Tibial nerve (tissue), 4 donors: ENCODE data around the gene IGF1R. TPM values are rescaled to one million over a fixed set of nuclear protein-coding genes. Genes with fewer than 3 reads are reported as not detected.

ENCODE experiments used
- DNase-seq, 2 donors: peaks; one replicate each; pipeline ENCODE4 v3.0.0-alpha.2; 2019; ENCODE audit warnings: low spot score in 2 of 2
- H3K27ac ChIP-seq, 4 donors: fragments of 200-600 bp; sonication (generic) in 3 of 4; one replicate each; pipeline ENCODE4 v1.5.1; 2017 to 2019; ENCODE audit warnings: mild to moderate bottlenecking in 1 of 4
- H3K27me3 ChIP-seq, 2 donors: fragments of 200-600 bp; sonication (generic) in 1 of 2; one replicate each; pipeline versions ENCODE4 v1.5.1 to v1.6.0; 2017 to 2019
- H3K36me3 ChIP-seq, 3 donors: fragments of 200-600 bp; sonication (generic); one replicate each; pipeline ENCODE4 v1.5.1; 2018 to 2019
- H3K4me1 ChIP-seq, 4 donors: fragments of 200-600 bp; sonication (generic) in 3 of 4; one replicate each; pipeline ENCODE4 v1.5.1; 2017 to 2019
- H3K4me3 ChIP-seq, 4 donors: fragments of 200-600 bp; sonication (generic) in 3 of 4; one replicate each; pipeline ENCODE4 v1.5.1; 2017 to 2019; ENCODE audit warnings: mild to moderate bottlenecking in 1 of 4, moderate library complexity in 1 of 4
- H3K9me3 ChIP-seq, 4 donors: fragments of 200-600 bp; sonication (generic) in 3 of 4; one replicate each; pipeline ENCODE4 v1.5.1; 2017 to 2019
- EP300 ChIP-seq, 2 donors: sonication (generic); formaldehyde crosslinking; IDR thresholded peaks; one replicate each; pipeline ENCODE4 v1.6.1; 2017; ENCODE audit warnings: antibody characterized with exemption in 2 of 2, mild to moderate bottlenecking in 1 of 2
- POLR2A ChIP-seq, 2 donors: fragments of 450-650 bp; IDR thresholded peaks; one replicate each; pipeline ENCODE4 v1.6.1; 2017; ENCODE audit warnings: antibody characterized with exemption in 2 of 2, mild to moderate bottlenecking in 2 of 2, moderate library complexity in 2 of 2
- WGBS, 2 donors: methylation state at CpG; one replicate each; pipeline ENCODE4 v1.1.5; 2018; 5-methylcytosine and 5-hydroxymethylcytosine counted together
- total RNA-seq, 4 donors: library from RNA; depleted of rRNA; stranded (reverse); fragments of >200 nt; gene quantifications; one replicate each; pipeline ENCODE4 v1.1.0, GENCODE V29; 2016
- TF ChIP-seq, protein P1 (sequence below), 5 experiments: fragments of 200-600 bp in 3 of 5; fragments of 450-650 bp in 2 of 5; sonication (generic) in 3 of 5; IDR thresholded peaks; one replicate each; pipeline ENCODE4 v1.5.1; 2016 to 2019; ENCODE audit warnings: antibody characterized with exemption in 5 of 5, mild to moderate bottlenecking in 3 of 5, moderate library complexity in 2 of 5

Gene IGF1R
- total RNA-seq, 4 donors from 2014 or later, result 82.5 to 164 (median 111) TPM

GRCh38 chr15:98648654-98649471 is 524 bp downstream of the IGF1R start:
- TF ChIP-seq POLR2A (IDR thresholded peaks at IDR 0.05) (no peak), EP300 (IDR thresholded peaks at IDR 0.05) (peak in 1 of 2 donors; percentile 42)
- TF ChIP-seq, protein P1, sequence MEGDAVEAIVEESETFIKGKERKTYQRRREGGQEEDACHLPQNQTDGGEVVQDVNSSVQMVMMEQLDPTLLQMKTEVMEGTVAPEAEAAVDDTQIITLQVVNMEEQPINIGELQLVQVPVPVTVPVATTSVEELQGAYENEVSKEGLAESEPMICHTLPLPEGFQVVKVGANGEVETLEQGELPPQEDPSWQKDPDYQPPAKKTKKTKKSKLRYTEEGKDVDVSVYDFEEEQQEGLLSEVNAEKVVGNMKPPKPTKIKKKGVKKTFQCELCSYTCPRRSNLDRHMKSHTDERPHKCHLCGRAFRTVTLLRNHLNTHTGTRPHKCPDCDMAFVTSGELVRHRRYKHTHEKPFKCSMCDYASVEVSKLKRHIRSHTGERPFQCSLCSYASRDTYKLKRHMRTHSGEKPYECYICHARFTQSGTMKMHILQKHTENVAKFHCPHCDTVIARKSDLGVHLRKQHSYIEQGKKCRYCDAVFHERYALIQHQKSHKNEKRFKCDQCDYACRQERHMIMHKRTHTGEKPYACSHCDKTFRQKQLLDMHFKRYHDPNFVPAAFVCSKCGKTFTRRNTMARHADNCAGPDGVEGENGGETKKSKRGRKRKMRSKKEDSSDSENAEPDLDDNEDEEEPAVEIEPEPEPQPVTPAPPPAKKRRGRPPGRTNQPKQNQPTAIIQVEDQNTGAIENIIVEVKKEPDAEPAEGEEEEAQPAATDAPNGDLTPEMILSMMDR (IDR thresholded peaks at IDR 0.05), result peak in 1 of 5 experiments; percentile 16
- Histone ChIP-seq H3K9me3 (no peaks in the 10 kb centered on the region), H3K36me3 (no peaks in the 10 kb centered on the region), H3K27me3 (no peaks in the 10 kb centered on the region), H3K4me3 (peak overlapping the region; percentile 61 to 92 (median 85)), H3K27ac (peak overlapping the region; percentile 82 to 96 (median 91)), H3K4me1 (peaks cover 0 to 37% (median 10%) of the 10 kb centered on the region in 4 donors)
- 0 to 1% methylated on average over 47 to 60 of the region's 121 CpGs for WGBS, 2 donors
- peak; percentile 29 to 39 for DNase-seq

DNA sequence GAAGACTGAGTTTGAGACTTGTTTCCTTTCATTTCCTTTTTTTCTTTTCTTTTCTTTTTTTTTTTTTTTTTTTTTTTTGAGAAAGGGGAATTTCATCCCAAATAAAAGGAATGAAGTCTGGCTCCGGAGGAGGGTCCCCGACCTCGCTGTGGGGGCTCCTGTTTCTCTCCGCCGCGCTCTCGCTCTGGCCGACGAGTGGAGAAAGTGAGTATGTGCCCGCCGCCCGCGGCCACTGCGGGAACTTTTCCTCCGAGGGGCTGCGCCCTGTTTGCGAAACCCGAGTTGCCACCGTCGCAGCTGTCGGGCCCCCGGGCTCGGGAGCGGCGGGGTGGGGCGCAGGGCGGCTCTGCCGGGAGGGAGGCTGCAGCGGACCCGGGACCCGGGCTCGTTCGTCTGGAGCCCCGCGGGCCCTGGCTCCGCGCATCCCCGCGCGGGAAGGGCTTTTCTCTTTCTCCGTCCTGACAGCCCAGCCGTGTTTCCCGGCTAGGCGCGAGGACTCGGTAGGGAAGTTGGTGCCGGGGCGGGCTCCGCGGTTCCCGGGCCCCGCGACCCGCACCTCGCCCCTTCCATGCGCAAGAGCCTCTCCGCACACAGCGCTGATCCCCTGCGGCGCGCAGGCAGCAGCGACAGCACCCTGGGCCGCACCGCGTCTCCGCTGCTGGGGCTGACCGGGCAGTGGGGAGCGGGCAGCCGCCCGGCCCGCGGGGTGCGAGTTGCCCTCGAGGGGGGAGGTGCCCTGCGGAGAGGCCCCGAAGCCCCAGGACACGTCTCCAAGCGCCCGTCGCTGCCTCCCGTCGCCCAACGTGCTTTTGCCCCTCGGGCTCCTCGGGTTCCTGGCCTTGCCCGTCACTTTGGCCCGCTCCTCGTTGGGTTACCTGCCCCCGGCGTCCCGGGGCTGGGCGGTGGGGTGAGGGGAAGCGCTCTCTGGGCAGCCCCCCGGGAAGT is 1.4 kb downstream of the IGF1R start:
- 0 to 1% methylated on average over 52 to 62 of the region's 94 CpGs for WGBS, 2 donors
- peaks cover 0 to 46% (median 10%) of the 10 kb centered on the region in 4 donors for H3K4me1 ChIP-seq
- no peaks in the 10 kb centered on the region for H3K36me3 ChIP-seq
- TF ChIP-seq POLR2A (IDR thresholded peaks at IDR 0.05) (no peak), EP300 (IDR thresholded peaks at IDR 0.05) (no peak)
- TF ChIP-seq, protein P1 (IDR thresholded peaks at IDR 0.05), result peak; percentile 6 to 38 (median 25)
- H3K4me3 ChIP-seq, result peak overlapping the region; percentile 61 to 92 (median 85)
- peak in 1 of 2 donors; percentile 5 for DNase-seq
- no peaks in the 10 kb centered on the region for H3K9me3 ChIP-seq
- no peaks in the 10 kb centered on the region for H3K27me3 ChIP-seq
- H3K27ac ChIP-seq, result peak overlapping the region; percentile 82 to 96 (median 91)

DNA sequence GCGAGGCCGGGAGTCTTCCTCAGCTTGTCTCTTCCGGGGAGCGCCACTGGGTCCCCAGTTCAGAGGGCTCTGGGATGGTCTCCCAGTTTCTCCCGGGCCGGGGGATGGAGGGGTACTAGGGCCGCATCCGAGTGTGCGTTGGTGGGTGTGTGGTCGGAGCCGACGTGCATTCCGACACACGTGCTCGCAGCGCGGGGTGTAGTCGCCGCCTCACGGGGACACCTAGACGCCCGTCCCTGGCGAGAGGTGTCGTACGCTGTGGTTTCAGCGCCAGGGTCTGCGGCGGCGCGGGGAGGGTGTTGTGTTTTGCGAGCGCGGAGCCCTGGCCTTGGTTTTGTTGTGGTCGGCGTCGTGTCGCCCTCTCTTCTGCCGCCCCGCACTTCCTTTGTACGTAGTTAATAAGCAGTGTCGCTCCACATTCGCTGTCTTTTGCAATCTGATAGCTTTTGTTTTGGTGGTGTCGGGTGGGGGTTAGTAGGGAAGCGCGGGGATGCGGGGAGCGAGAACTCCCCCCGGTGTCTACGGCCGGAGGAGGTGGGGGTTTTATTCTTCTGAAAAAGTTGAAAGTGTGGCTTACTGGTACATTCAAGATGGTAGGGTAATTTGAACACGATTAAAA is 2.2 kb downstream of the IGF1R start:
- peak in 1 of 2 donors; percentile 35 for DNase-seq
- H3K4me3 ChIP-seq, result peak overlapping the region; percentile 61 to 92 (median 85)
- WGBS, 2 donors, result 1 to 3% methylated on average over 35 to 48 of the region's 51 CpGs
- H3K36me3 ChIP-seq, result no peaks in the 10 kb centered on the region
- peak overlapping the region; percentile 40 to 96 (median 88) for H3K27ac ChIP-seq
- H3K4me1 ChIP-seq, result peaks cover 0 to 54% (median 10%) of the 10 kb centered on the region in 4 donors
- TF ChIP-seq EP300 (IDR thresholded peaks at IDR 0.05) (peak in 1 of 2 donors; percentile 16), POLR2A (IDR thresholded peaks at IDR 0.05) (no peak)
- no peaks in the 10 kb centered on the region for H3K9me3 ChIP-seq
- no peaks in the 10 kb centered on the region for H3K27me3 ChIP-seq

DNA sequence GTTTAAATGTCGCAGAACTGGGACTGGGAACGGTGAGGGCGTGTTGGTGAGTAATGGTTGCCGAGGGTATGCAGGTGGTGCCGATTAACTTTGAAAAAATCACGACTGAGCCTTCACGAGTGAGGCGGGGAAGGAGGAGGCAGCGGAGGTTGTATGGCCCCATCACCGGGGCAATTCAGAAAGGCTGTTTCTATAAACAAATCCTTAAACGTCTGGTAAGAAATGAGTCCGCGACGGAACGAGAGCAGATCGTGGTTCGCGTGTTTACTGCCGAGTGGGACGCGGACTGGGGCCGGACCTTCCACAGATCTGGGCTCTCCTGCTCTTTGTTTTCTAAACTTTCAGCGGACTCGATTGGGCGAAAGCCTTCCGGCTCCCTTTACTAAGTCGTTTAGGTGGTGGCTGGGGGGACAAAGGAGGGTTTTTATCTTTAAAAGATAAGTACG is 2.7 kb downstream of the IGF1R start:
- peaks cover 0 to 54% (median 10%) of the 10 kb centered on the region in 4 donors for H3K4me1 ChIP-seq
- peak in 1 of 2 donors; percentile 15 for DNase-seq
- H3K27me3 ChIP-seq, result no peaks in the 10 kb centered on the region
- H3K27ac ChIP-seq, result peak overlapping the region; percentile 40 to 96 (median 88)
- H3K4me3 ChIP-seq, result peak overlapping the region; percentile 61 to 92 (median 85)
- TF ChIP-seq, protein P1 (IDR thresholded peaks at IDR 0.05), result no peak
- TF ChIP-seq POLR2A (IDR thresholded peaks at IDR 0.05) (no peak), EP300 (IDR thresholded peaks at IDR 0.05) (no peak)
- H3K36me3 ChIP-seq, result no peaks in the 10 kb centered on the region
- no peaks in the 10 kb centered on the region for H3K9me3 ChIP-seq
- 26 to 28% methylated on average over 28 of the region's 28 CpGs for WGBS, 2 donors
